HepG2 (cell line): ENCODE measurements around the gene GGA3. TPM values are rescaled to one million over a fixed set of nuclear protein-coding genes. Genes with fewer than 3 reads are reported as not detected.

Experiments used
- ATAC-seq: fragments of 200-7000 bp; cut with Tn5 transposase; 3 replicates; pipeline ENCODE4 v1.9.1; 2020; ENCODE audit warnings: mild to moderate bottlenecking, moderate library complexity
- BruUV-seq: library from RNA; stranded (reverse); fragments of 400-500 nt; replicated peaks from 2 replicates; lab custom pipeline; 2021; lab: Mats Ljungman, UMichigan
- CTCF ChIA-PET: fragments of 300-600 bp; formaldehyde crosslinking; extraction: SDS; loops from one replicate; lab custom pipeline; 2021; ENCODE audit warnings: low total read pairs, inconsistent platforms, low intra/inter-chr PET ratio; lab: Yijun Ruan, JAX
- POLR2A ChIA-PET: fragments of 350-600 bp; sonication (Branson Sonifier 250); formaldehyde crosslinking; loops from one replicate; lab custom pipeline; 2020; ENCODE audit warnings: antibody characterized with exemption, inconsistent platforms; lab: Yijun Ruan, JAX
- DNase-seq: peaks from one replicate; pipeline ENCODE4 v3.0.0-alpha.2; 2015; ENCODE audit warnings: low spot score
- FAIRE-seq: peaks from 3 replicates; lab custom pipeline; 2011; peaks lifted over from hg19 to GRCh38; lab: Jason Lieb, UNC
- H2AFZ ChIP-seq: one replicate; pipeline ENCODE4 v1.6.1; 2011; ENCODE audit warnings: low read length, inconsistent platforms
- H3K27ac ChIP-seq: fragments of 300-600 bp; 3 replicates; pipeline ENCODE4 v1.8.0; 2011; ENCODE audit warnings: mixed run types, mild to moderate bottlenecking, mixed read lengths, low read length, inconsistent platforms; ENCODE audit not compliant: insufficient read depth; ENCODE audit errors: extremely low read length
- H3K27me3 ChIP-seq, 2 experiments: fragments of 200-600 bp in 1 of 2; 2 replicates in 1 of 2; 3 replicates in 1 of 2; pipeline versions ENCODE4 v1.6.0 to v1.8.0; 2011; ENCODE audit warnings: low read length in 2 of 2, mild to moderate bottlenecking in 2 of 2, moderate library complexity in 2 of 2, inconsistent platforms in 1 of 2; ENCODE audit not compliant: insufficient read depth in 2 of 2, control insufficient read depth in 1 of 2
- H3K36me3 ChIP-seq, 2 experiments: fragments of 200-600 bp in 1 of 2; replicated peaks in 1 of 2; 2 replicates in 1 of 2; 3 replicates in 1 of 2; pipeline versions ENCODE4 v1.5.1 to v1.8.0; 2011; ENCODE audit warnings: low read length in 2 of 2, inconsistent platforms in 1 of 2; ENCODE audit not compliant: insufficient read depth in 2 of 2, control insufficient read depth in 1 of 2
- H3K4me1 ChIP-seq: 2 replicates; pipeline ENCODE4 v1.5.1; 2012; ENCODE audit warnings: low read length, inconsistent platforms; ENCODE audit not compliant: insufficient read depth
- H3K4me2 ChIP-seq: 2 replicates; pipeline ENCODE4 v1.6.0; 2011; ENCODE audit warnings: low read depth, low read length, inconsistent platforms
- H3K4me3 ChIP-seq, 3 experiments: fragments of 200-600 bp in 1 of 3; sonication (generic), shearing (Covaris generic) in 1 of 3; replicated peaks in 1 of 3; 2 replicates each; pipeline ENCODE4 v1.5.1; 2011 to 2016; ENCODE audit warnings: low read length in 3 of 3, inconsistent platforms in 2 of 3, low read depth in 2 of 3, mild to moderate bottlenecking in 2 of 3, control low read depth in 1 of 3, mixed read lengths in 1 of 3; ENCODE audit not compliant: insufficient read depth in 1 of 3
- H3K79me2 ChIP-seq: one replicate; pipeline ENCODE4 v1.6.1; 2011; ENCODE audit warnings: low read length, inconsistent platforms; ENCODE audit not compliant: insufficient read depth
- H3K9ac ChIP-seq: 2 replicates; pipeline ENCODE4 v1.6.0; 2011; ENCODE audit warnings: mild to moderate bottlenecking, low read depth, low read length, inconsistent platforms; ENCODE audit not compliant: insufficient read depth
- H3K9me3 ChIP-seq: 2 replicates; pipeline ENCODE4 v1.5.1; 2012; ENCODE audit warnings: mild to moderate bottlenecking, low read length
- H4K20me1 ChIP-seq: 2 replicates; pipeline ENCODE4 v1.6.0; 2011; ENCODE audit warnings: inconsistent platforms, mild to moderate bottlenecking, low read length, moderate library complexity; ENCODE audit not compliant: insufficient read depth
- NONO ChIP-seq, 2 experiments: fragments of 450-650 bp in 1 of 2; sonication (generic) in 1 of 2; formaldehyde crosslinking in 1 of 2; IDR thresholded peaks in 1 of 2; conservative IDR thresholded peaks in 1 of 2; 2 replicates each; pipeline versions ENCODE4 v1.6.1 to v1.8.0; 2017 to 2022; ENCODE audit warnings: mild to moderate bottlenecking in 1 of 2, missing genetic modification reagents in 1 of 2, moderate library complexity in 1 of 2
- POLR2AphosphoS5 ChIP-seq: IDR thresholded peaks from 2 replicates; pipeline ENCODE4 v1.6.1; 2012; ENCODE audit warnings: low read depth, low read length
- RAD21 ChIP-seq: fragments of 450-650 bp; formaldehyde crosslinking; IDR thresholded peaks from 2 replicates; pipeline ENCODE4 v1.5.0; 2020; ENCODE audit warnings: mild to moderate bottlenecking
- REL ChIP-seq: sonication (generic); formaldehyde crosslinking; conservative IDR thresholded peaks from 2 replicates; pipeline ENCODE4 v1.8.0; 2022; ENCODE audit warnings: mild to moderate bottlenecking, missing genetic modification reagents, moderate library complexity
- SOX13 ChIP-seq, 3 experiments: fragments of 450-650 bp in 1 of 3; sonication (generic) in 1 of 3; formaldehyde crosslinking in 1 of 3; IDR thresholded peaks in 2 of 3; conservative IDR thresholded peaks in 1 of 3; 2 replicates each; pipeline versions ENCODE4 v1.5.0 to v1.6.1; 2016 to 2020; ENCODE audit warnings: antibody characterized with exemption in 1 of 3, mild to moderate bottlenecking in 1 of 3, missing compliant biosample characterization in 1 of 3, missing genetic modification reagents in 1 of 3, moderate library complexity in 1 of 3
- TEAD3 ChIP-seq: optimal IDR thresholded peaks from 2 replicates; pipeline ENCODE3; 2016; ENCODE audit warnings: borderline replicate concordance
- ZC3H13 ChIP-seq: sonication (generic); formaldehyde crosslinking; IDR thresholded peaks from 2 replicates; pipeline ENCODE4 v1.8.1; 2023; ENCODE audit warnings: mild to moderate bottlenecking, missing genetic modification reagents, moderate library complexity
- ZMYM3 ChIP-seq: sonication (generic); formaldehyde crosslinking; IDR thresholded peaks from 2 replicates; pipeline ENCODE4 v1.5.1; 2020; ENCODE audit warnings: mild to moderate bottlenecking, missing genetic modification reagents
- ZNF318 ChIP-seq: sonication (generic); formaldehyde crosslinking; IDR thresholded peaks from 2 replicates; pipeline ENCODE4 v1.4.0; 2020; ENCODE audit warnings: mild to moderate bottlenecking, missing genetic modification reagents
- ZNF546 ChIP-seq: sonication (generic); formaldehyde crosslinking; conservative IDR thresholded peaks from 2 replicates; pipeline ENCODE4 v1.8.1; 2023; ENCODE audit warnings: mild to moderate bottlenecking, missing genetic modification reagents
- ZNF891 ChIP-seq: sonication (generic); formaldehyde crosslinking; IDR thresholded peaks from 2 replicates; pipeline ENCODE4 v1.5.0; 2020; ENCODE audit warnings: mild to moderate bottlenecking, missing genetic modification reagents
- WGBS: methylation state at CpG from one replicate; pipeline ENCODE4 v1.1.6; 2017; ENCODE audit warnings: low lambda C conversion rate; 5-methylcytosine and 5-hydroxymethylcytosine counted together
- in situ Hi-C: cut with HindIII; loops from 2 replicates; pipeline ENCODE4 v1.10.0; 2017; ENCODE audit warnings: low pct_unique_long_range_greater_than_20kb; ENCODE audit not compliant: extremely low pct_ligation_motif_present
- intact Hi-C: fragments of 100-400 bp; cut with micrococcal nuclease; formaldehyde crosslinking; loops from one replicate; pipeline ENCODE4 v1.10.0; 2022; ENCODE audit not compliant: unreplicated experiment
- polyA plus RNA-seq, 8 experiments: library from polyadenylated mRNA; depleted of rRNA in 3 of 8; stranded (reverse) in 7 of 8; unstranded in 1 of 8; fragments of >200 nt; fragmentation: Illumina TruSeq in 4 of 8; extraction: Trizol in 4 of 8; gene quantifications; 2 replicates each; pipeline versions ENCODE4 v1.2.1 to v1.2.3, GENCODE V29; 2011 to 2016; ENCODE audit warnings: low read depth in 4 of 8, missing spikeins in 1 of 8, mixed read lengths in 1 of 8; ENCODE audit not compliant: insufficient read depth in 1 of 8
- total RNA-seq, 5 experiments: library from RNA; depleted of rRNA; stranded (reverse); fragments of >200 nt; fragmentation: Illumina TruSeq; extraction: Trizol; gene quantifications; 2 replicates each; pipeline ENCODE4 v1.2.3, GENCODE V29; 2016; ENCODE audit warnings: low read depth in 1 of 5
- TF ChIP-seq, protein P1 (sequence below): sonication (generic); formaldehyde crosslinking; IDR thresholded peaks from 2 replicates; pipeline ENCODE4 v1.9.0; 2022; ENCODE audit warnings: missing genetic modification reagents, mild to moderate bottlenecking, borderline replicate concordance

GGA3 gene
- total and polyA plus RNA-seq, 2 of the 13 experiments (the other 11 are each of a cell fraction or from before 2014, with no cell fraction given): 28.4 to 43.7 TPM

DNA sequence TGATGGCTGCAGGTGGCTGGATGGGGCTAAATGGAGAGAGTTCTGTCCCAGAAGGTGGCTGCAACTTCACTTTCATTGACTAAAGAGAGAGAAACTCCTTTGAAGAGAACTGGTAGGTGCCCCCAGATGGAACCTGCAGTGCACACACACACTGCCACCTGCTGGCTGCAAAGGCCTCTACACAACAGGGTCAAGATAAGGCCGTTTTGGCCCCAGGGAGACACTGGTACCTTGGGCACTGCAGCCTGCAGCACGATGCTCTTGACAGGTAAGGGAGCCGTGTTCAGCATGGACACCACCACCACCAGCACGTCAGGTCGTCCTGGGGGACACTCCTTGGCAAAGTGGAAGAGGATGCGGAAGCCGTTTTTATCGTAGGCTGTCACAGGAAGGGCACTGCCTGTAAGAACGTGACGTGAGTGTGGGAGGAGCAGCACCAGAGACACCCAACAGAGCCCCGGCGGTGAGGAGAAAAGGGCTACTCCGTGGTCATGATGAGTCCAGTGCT, 22.7 kb downstream of the GGA3 start:
- POLR2A ChIA-PET: no interaction called here
- WGBS: 80% methylated on average over 10 of the region's 13 CpGs
- peak; percentile 39 for TF ChIP-seq TEAD3 (CRISPR knock-in tag)
- TF ChIP-seq POLR2AphosphoS5: peak; percentile 13; the same call in 1 of the 2 replicates
- TF ChIP-seq SOX13 (IDR thresholded peaks at IDR 0.05): no peak
- no peak for TF ChIP-seq SOX13 (CRISPR knock-in tag; conservative IDR thresholded peaks at IDR 0.05 in 1 of 2, IDR thresholded peaks at IDR 0.05 in 1 of 2)
- peak; percentile 54 for TF ChIP-seq RAD21
- no peak for TF ChIP-seq NONO (IDR thresholded peaks at IDR 0.05)
- TF ChIP-seq NONO (CRISPR knock-in tag; conservative IDR thresholded peaks at IDR 0.05): peak; percentile 59; the same call in 1 of the 2 replicates
- no peak for TF ChIP-seq ZNF546
- TF ChIP-seq REL (CRISPR knock-in tag): 0 out of 2 replicates have a peak, but pooled peaks have one; percentile 69
- TF ChIP-seq ZNF891: peak; percentile 69; the same call in 1 of the 2 replicates
- 0 out of 2 replicates have a peak, but pooled peaks have one; percentile 13 for TF ChIP-seq ZMYM3 (CRISPR knock-in tag)
- TF ChIP-seq ZNF318 (CRISPR knock-in tag): no peak
- TF ChIP-seq ZC3H13 (CRISPR knock-in tag): peak; percentile 79
- TF ChIP-seq, protein P1, sequence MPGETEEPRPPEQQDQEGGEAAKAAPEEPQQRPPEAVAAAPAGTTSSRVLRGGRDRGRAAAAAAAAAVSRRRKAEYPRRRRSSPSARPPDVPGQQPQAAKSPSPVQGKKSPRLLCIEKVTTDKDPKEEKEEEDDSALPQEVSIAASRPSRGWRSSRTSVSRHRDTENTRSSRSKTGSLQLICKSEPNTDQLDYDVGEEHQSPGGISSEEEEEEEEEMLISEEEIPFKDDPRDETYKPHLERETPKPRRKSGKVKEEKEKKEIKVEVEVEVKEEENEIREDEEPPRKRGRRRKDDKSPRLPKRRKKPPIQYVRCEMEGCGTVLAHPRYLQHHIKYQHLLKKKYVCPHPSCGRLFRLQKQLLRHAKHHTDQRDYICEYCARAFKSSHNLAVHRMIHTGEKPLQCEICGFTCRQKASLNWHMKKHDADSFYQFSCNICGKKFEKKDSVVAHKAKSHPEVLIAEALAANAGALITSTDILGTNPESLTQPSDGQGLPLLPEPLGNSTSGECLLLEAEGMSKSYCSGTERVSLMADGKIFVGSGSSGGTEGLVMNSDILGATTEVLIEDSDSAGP (CRISPR knock-in tag): peak; percentile 44; the same call in 1 of the 2 replicates

More for the DNA sequence above, 22.7 kb downstream of the GGA3 start:
- H3K4me1 ChIP-seq: no peaks in the 10 kb centered on the region
- H2AFZ ChIP-seq: no peak overlapping the region
- DNase-seq (peak; percentile 74), FAIRE-seq (peak; percentile 92), ATAC-seq (peak; percentile 83)
- in situ Hi-C loops (no loop called here), intact Hi-C loops (loop anchor here (5.0 kb wide), 1 partner anchor 126 kb away; no protein-coding TSS in a partner anchor)
- H3K9me3 ChIP-seq: no peaks in the 10 kb centered on the region
- no peaks in the 10 kb centered on the region for H3K79me2 ChIP-seq
- H3K4me2 ChIP-seq: no peak overlapping the region
- no peak overlapping the region for H3K27ac ChIP-seq
- H3K27me3 ChIP-seq: no peaks in the 10 kb centered on the region
- CTCF ChIA-PET: interaction anchor here (0.7 to 1.5 kb wide), 3 partner anchors 124 to 182 kb away, joined by 3 to 22 read pairs (median 6); no protein-coding TSS in a partner anchor
- no peak overlapping the region for H3K4me3 ChIP-seq
- peaks cover 67 to 89% of the 10 kb centered on the region in 2 experiments for H3K36me3 ChIP-seq
- H3K9ac ChIP-seq: no peak overlapping the region
- H4K20me1 ChIP-seq: no peaks in the 10 kb centered on the region
- BruUV-seq: no TSS peak
